PC-3 (cell line): ENCODE data around the gene SNCA.

Source experiments
- CTCF ChIP-seq: fragments of 300-600 bp; sonication (generic); conservative IDR thresholded peaks from 2 replicates; pipeline ENCODE4 v1.5.1; 2017; ENCODE audit warnings: antibody characterized with exemption, low read depth, mild to moderate bottlenecking, low read length
- EZH2 ChIP-seq: fragments of 300-600 bp; sonication (generic); IDR thresholded peaks from one replicate; pipeline ENCODE4 v1.6.1; 2017; ENCODE audit warnings: antibody characterized with exemption, mild to moderate bottlenecking, low read length; ENCODE audit not compliant: unreplicated experiment

DNA sequence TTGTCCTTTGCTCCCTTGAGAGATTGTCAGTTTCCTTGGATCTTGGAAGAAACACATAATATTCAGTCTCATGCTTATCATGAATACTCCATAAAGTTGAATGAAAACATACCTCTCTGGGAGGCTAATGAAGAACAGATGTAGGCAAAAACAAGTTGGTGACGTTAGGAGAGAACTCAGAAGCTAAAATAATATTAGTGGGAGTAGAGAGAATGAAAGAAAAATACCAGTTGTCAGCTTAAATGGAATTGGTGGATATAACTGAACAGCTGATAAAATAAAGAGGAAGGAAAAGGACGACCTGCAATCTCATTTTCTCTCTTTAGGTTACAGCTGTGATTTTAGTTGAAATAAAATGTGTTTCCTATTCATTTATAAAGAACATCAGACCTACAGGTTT, 124.8 kb downstream of the SNCA start:
- TF ChIP-seq CTCF = no peak
- no peak for TF ChIP-seq EZH2
